GM12874 (cell line): ENCODE data around the gene HADH.

Source experiments
- CTCF ChIP-seq: IDR thresholded peaks from 2 replicates; pipeline ENCODE4 v1.5.1; 2011; ENCODE audit warnings: low read depth, mild to moderate bottlenecking, control low read depth, low read length, moderate library complexity; ENCODE audit not compliant: insufficient read depth

The HADH gene

GRCh38 chr4:108078024-108078733, 88.5 kb downstream of the HADH start:
- no peak for TF ChIP-seq CTCF

GRCh38 chr4:108080747-108081146, 91.1 kb downstream of the HADH start:
- TF ChIP-seq CTCF, result no peak

GRCh38 chr4:108081256-108081655, 91.6 kb downstream of the HADH start:
- TF ChIP-seq CTCF, result no peak
